ENCODE results near the gene HEATR5B.

DNA sequence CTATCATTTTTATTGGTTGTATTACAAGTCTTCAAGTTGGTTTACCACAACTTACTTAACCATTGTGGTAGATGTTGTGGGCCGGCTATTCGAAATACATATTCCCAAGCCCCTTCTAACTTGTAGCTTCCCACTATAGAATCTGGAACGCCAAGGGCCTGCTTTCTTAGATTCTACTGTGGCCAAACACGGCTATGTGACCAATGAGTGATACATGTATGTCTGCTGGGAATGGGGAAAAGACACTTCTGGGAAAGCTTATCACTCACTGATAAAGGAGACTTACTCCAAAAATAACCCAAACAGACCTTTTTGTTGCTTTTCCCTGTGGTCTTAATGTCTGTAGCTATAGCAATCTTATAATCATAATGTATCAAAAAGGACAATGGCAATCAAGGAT is 142.3 kb downstream of the HEATR5B start:
- TF ChIP-seq POLR2AphosphoS5 (IDR thresholded peaks at IDR 0.05; ENCODE audit: low read depth, low read length) (no peak), POLR2A (IDR thresholded peaks at IDR 0.05; ENCODE audit: low read depth, low read length) (no peak), TAF1 (IDR thresholded peaks at IDR 0.05; ENCODE audit: low read depth, low read length) (no peak)

All from GM12891 (cell line).